Colonic mucosa (tissue), 4 donors: ENCODE results near the gene MAST3. TPM values are rescaled to one million over a fixed set of nuclear protein-coding genes. Genes with fewer than 3 reads are reported as not detected.

Experiments
- DNase-seq: peaks from one replicate; pipeline ENCODE4 v3.0.0-alpha.2; 2020
- H3K27ac ChIP-seq: fragments of 200-600 bp; one replicate; pipeline ENCODE4 v1.8.0; 2021
- H3K27me3 ChIP-seq: fragments of 200-600 bp; one replicate; pipeline ENCODE4 v1.8.0; 2021
- H3K36me3 ChIP-seq: fragments of 200-600 bp; one replicate; pipeline ENCODE4 v1.8.0; 2021
- H3K4me1 ChIP-seq: fragments of 200-600 bp; one replicate; pipeline ENCODE4 v1.8.0; 2021; ENCODE audit warnings: mild to moderate bottlenecking
- H3K4me3 ChIP-seq: fragments of 200-600 bp; one replicate; pipeline ENCODE4 v1.8.0; 2021
- H3K9ac ChIP-seq, 2 donors: one replicate each; pipeline ENCODE4 v1.7.0; 2013; ENCODE audit warnings: control low read depth in 2 of 2, low read depth in 2 of 2, low read length in 2 of 2
- H3K9me3 ChIP-seq: fragments of 200-600 bp; one replicate; pipeline ENCODE4 v1.8.0; 2021
- intact Hi-C: fragments of 100-400 bp; cut with DNase I; formaldehyde crosslinking; loops from one replicate; pipeline ENCODE4 v1.14.1; 2022
- total RNA-seq, 2 donors: library from RNA; stranded (reverse); fragmentation: NEBNext Ultra II Directional in 1 of 2; extraction: Animal tissue kit (Norgen Biotek cat#: 25700) in 1 of 2; gene quantifications; one replicate each; pipeline ENCODE4 v1.2.1, GENCODE V29; 2021
- TF ChIP-seq, protein P1 (sequence below): fragments of 200-600 bp; IDR thresholded peaks from one replicate; pipeline ENCODE4 v1.8.0; 2022; ENCODE audit warnings: antibody characterized with exemption, mild to moderate bottlenecking
- donor health status: healthy.
- donor health status: DM: no; HTN: no; CAD: no.
- donor health status: DM: no; HTN: no; CAD: no.

MAST3 gene
- total RNA-seq, 2 donors from 2014 or later = 24.3 to 30.9 TPM

DNA sequence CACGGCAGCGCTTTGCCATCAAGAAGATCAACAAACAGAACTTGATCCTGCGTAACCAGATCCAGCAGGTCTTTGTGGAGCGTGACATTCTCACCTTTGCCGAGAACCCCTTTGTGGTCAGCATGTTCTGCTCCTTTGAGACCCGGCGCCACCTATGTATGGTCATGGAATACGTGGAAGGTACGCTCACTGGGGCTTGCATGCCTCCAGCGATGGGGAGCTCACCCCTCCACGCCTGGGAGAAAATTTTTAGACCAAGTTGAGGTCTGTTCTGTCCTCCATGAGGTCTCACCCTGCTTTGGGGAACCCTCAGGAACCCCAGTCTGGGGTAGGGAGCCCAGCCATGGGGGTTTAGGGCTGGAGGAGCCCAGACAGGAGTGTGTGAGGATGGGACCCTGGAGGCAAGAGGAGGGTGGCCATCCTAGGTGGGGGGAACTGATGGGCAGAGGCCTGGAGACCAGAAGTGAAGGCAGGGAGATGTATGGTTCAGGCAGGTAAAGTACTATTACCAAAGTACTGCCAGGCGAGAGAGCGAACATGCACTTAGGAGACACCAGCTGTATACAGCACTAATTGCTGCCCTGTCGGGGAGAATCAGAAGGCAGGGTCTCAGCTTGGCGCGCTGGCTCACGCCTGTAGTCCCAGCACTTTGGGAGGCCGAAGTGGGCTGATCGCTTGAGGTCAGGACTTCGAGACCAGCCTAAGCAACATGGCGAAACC is 33.1 kb downstream of the MAST3 start:
- intact Hi-C loops = no loop called here
- H3K27me3 ChIP-seq = no peaks in the 10 kb centered on the region
- H3K4me3 ChIP-seq = no peak overlapping the region
- peaks cover 16% of the 10 kb centered on the region for H3K36me3 ChIP-seq
- no peaks in the 10 kb centered on the region for H3K4me1 ChIP-seq
- H3K9me3 ChIP-seq = no peaks in the 10 kb centered on the region
- DNase-seq = no peak
- H3K9ac ChIP-seq = no peak overlapping the region
- TF ChIP-seq, protein P1, sequence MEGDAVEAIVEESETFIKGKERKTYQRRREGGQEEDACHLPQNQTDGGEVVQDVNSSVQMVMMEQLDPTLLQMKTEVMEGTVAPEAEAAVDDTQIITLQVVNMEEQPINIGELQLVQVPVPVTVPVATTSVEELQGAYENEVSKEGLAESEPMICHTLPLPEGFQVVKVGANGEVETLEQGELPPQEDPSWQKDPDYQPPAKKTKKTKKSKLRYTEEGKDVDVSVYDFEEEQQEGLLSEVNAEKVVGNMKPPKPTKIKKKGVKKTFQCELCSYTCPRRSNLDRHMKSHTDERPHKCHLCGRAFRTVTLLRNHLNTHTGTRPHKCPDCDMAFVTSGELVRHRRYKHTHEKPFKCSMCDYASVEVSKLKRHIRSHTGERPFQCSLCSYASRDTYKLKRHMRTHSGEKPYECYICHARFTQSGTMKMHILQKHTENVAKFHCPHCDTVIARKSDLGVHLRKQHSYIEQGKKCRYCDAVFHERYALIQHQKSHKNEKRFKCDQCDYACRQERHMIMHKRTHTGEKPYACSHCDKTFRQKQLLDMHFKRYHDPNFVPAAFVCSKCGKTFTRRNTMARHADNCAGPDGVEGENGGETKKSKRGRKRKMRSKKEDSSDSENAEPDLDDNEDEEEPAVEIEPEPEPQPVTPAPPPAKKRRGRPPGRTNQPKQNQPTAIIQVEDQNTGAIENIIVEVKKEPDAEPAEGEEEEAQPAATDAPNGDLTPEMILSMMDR = no peak
- H3K27ac ChIP-seq = no peak overlapping the region

GRCh38 chr19:18131841-18132596 is 34.4 kb downstream of the MAST3 start:
- Histone ChIP-seq H3K4me1 (no peaks in the 10 kb centered on the region), H3K36me3 (peaks cover 16% of the 10 kb centered on the region), H3K9me3 (no peaks in the 10 kb centered on the region), H3K27ac (no peak overlapping the region), H3K9ac (no peak overlapping the region), H3K27me3 (no peaks in the 10 kb centered on the region), H3K4me3 (no peak overlapping the region)
- no peak for DNase-seq
- intact Hi-C loops = no loop called here
- TF ChIP-seq, protein P1 = no peak

- TF ChIP-seq, protein P1 = no peak
- Histone ChIP-seq H3K9ac (peak overlapping the region in 1 of 2 donors; percentile 34), H3K4me3 (no peak overlapping the region), H3K36me3 (peaks cover 11% of the 10 kb centered on the region), H3K9me3 (no peaks in the 10 kb centered on the region), H3K27ac (peak overlapping the region; percentile 65), H3K4me1 (no peaks in the 10 kb centered on the region), H3K27me3 (no peaks in the 10 kb centered on the region)
- peak; percentile 92 for DNase-seq
- intact Hi-C loops = no loop called here
Measured at GRCh38 chr19:18135712-18136584, 38.4 kb downstream of the MAST3 start.

- no peak for DNase-seq
- no peak overlapping the region for H3K27ac ChIP-seq
- H3K27me3 ChIP-seq = no peaks in the 10 kb centered on the region
- H3K36me3 ChIP-seq = peaks cover 14% of the 10 kb centered on the region
- peak overlapping the region in 1 of 2 donors; percentile 4 for H3K9ac ChIP-seq
- no peak overlapping the region for H3K4me3 ChIP-seq
- intact Hi-C loops = no loop called here
- H3K9me3 ChIP-seq = no peaks in the 10 kb centered on the region
- TF ChIP-seq, protein P1 = no peak
- H3K4me1 ChIP-seq = no peaks in the 10 kb centered on the region
Measured at GRCh38 chr19:18137242-18137641, 39.7 kb downstream of the MAST3 start.

GRCh38 chr19:18137657-18138339 is 40.2 kb downstream of the MAST3 start:
- H3K4me3 ChIP-seq = no peak overlapping the region
- TF ChIP-seq, protein P1 = no peak
- no peaks in the 10 kb centered on the region for H3K4me1 ChIP-seq
- no peaks in the 10 kb centered on the region for H3K27me3 ChIP-seq
- H3K9ac ChIP-seq = no peak overlapping the region
- peaks cover 8% of the 10 kb centered on the region for H3K36me3 ChIP-seq
- H3K27ac ChIP-seq = no peak overlapping the region
- intact Hi-C loops = no loop called here
- DNase-seq = no peak
- no peaks in the 10 kb centered on the region for H3K9me3 ChIP-seq
